GM23248 (cell line): ENCODE data around the gene MYLK.

Source experiments
- EZH2 ChIP-seq: fragments of 200-600 bp; sonication (generic); IDR thresholded peaks from 2 replicates; pipeline ENCODE4 v1.6.1; 2018; ENCODE audit warnings: antibody characterized with exemption, mild to moderate bottlenecking; ENCODE audit not compliant: insufficient read depth, poor library complexity, severe bottlenecking
- EZH2phosphoT487 ChIP-seq: fragments of 200-600 bp; sonication (generic); IDR thresholded peaks from 2 replicates; pipeline ENCODE4 v1.6.1; 2018; ENCODE audit warnings: antibody characterized with exemption, moderate library complexity, mild to moderate bottlenecking, low read depth; ENCODE audit not compliant: insufficient read depth

DNA sequence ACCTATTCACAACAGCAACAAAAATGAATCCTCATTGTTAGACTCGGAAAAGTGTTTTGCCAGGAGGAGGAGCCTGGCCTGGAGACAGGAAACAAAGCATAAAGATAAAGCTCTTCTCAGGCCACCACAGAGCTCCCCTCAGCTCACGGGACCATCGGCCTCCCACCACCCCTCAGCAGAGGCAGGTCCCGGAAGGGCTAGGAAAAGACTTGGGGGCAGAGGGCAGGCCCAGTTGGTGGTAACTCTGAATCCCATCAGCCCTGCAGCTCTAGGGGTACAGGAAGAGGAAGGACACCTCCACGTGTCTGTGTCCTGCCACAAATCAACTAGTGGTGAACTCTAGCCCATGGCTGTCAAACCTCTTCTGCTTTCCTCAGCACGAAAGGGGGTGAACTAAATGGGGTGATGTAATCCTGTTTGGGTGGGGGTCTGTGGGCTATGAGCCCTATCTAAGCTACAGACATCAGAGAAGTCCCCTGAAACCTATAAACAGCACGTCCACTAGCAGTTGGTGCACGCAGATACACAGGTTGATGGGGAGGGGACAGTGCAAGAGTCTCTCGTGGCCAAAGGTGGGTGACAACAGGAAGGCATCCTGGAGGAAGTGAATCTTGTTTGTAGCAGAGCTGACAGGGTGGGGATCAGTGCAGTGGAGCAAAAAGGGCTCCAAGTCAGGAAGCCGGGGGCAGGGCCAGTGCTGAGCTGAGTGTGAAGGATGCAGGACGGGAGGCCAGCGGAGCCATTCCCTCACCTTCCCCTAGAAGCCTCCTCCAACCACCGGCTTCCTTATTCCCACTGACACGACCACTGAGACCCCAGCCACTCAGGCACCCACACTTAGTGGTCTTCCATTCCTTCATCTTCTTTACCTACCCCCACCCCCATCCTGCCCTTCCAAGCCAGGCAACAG lies 188.1 kb downstream of the MYLK start:
- TF ChIP-seq EZH2 (no peak), EZH2phosphoT487 (no peak)
